ENCODE measurements around the gene LMO2.
"Not testable (repeated sequence)": the region's sequence is repeated elsewhere in the genome, so short reads cannot be mapped to it uniquely, and the experiment has no call there.

The LMO2 gene

GRCh38 chr11:33825854-33826560 lies 65.9 kb downstream of the LMO2 start:
- no peak for DNase-seq (ENCODE audit: low read depth, low spot score)

- DNase-seq (ENCODE audit: low read depth, low spot score): not testable (repeated sequence)
Observed at GRCh38 chr11:33822981-33823380, 68.9 kb downstream of the LMO2 start.

GRCh38 chr11:33819278-33820035 lies 72.4 kb downstream of the LMO2 start:
- DNase-seq (ENCODE audit: low read depth, low spot score): no peak

Data from smooth muscle cell of the brain vasculature (primary cell).